Transverse colon (tissue), 4 donors: ENCODE measurements around the gene GLIPR1. TPM values are rescaled to one million over a fixed set of nuclear protein-coding genes. Genes with fewer than 3 reads are reported as not detected.
"Not testable (repeated sequence)": the region's sequence is repeated elsewhere in the genome, so short reads cannot be mapped to it uniquely, and the experiment has no call there.

Experiments used
- DNase-seq: peaks from one replicate; pipeline ENCODE4 v3.0.0-alpha.2; 2019
- H3K27ac ChIP-seq, 4 donors: fragments of 200-600 bp; sonication (generic); 2 replicates each; pipeline ENCODE4 v1.5.1; 2016 to 2018; ENCODE audit warnings: inconsistent platforms in 4 of 4
- H3K27me3 ChIP-seq: fragments of 200-600 bp; sonication (generic); 2 replicates; pipeline ENCODE4 v1.5.1; 2017; ENCODE audit warnings: inconsistent platforms
- H3K36me3 ChIP-seq, 4 donors: fragments of 200-600 bp; sonication (generic); 2 replicates each; pipeline ENCODE4 v1.5.1; 2017 to 2019; ENCODE audit warnings: inconsistent platforms in 4 of 4
- H3K4me1 ChIP-seq, 4 donors: fragments of 200-600 bp; sonication (generic); 2 replicates each; pipeline ENCODE4 v1.5.1; 2017 to 2020; ENCODE audit warnings: inconsistent platforms in 4 of 4
- H3K4me3 ChIP-seq, 4 donors: fragments of 200-600 bp; sonication (generic); 1 replicate in 1 of 4; 2 replicates in 3 of 4; pipeline versions ENCODE4 v1.5.1 to v1.6.1; 2017 to 2019; ENCODE audit warnings: inconsistent platforms in 4 of 4
- H3K9me3 ChIP-seq, 2 donors: fragments of 200-600 bp; sonication (generic); 2 replicates each; pipeline ENCODE4 v1.5.1; 2017 to 2019; ENCODE audit warnings: inconsistent platforms in 2 of 2
- CTCF ChIP-seq, 5 experiments: fragments of 200-600 bp in 3 of 5; fragments of 450-650 bp in 2 of 5; sonication (generic) in 3 of 5; IDR thresholded peaks; 1 replicate in 2 of 5; 2 replicates in 3 of 5; pipeline ENCODE4 v1.5.1; 2016 to 2017; ENCODE audit warnings: antibody characterized with exemption in 5 of 5, inconsistent platforms in 3 of 5, mild to moderate bottlenecking in 2 of 5, moderate library complexity in 1 of 5
- EP300 ChIP-seq: sonication (generic); formaldehyde crosslinking; IDR thresholded peaks from one replicate; pipeline ENCODE4 v1.6.1; 2017; ENCODE audit warnings: antibody characterized with exemption, low read depth
- POLR2A ChIP-seq: fragments of 450-650 bp; IDR thresholded peaks from one replicate; pipeline ENCODE4 v1.6.1; 2016; ENCODE audit warnings: antibody characterized with exemption, mild to moderate bottlenecking, moderate library complexity
- POLR2AphosphoS5 ChIP-seq, 3 donors: sonication (generic); formaldehyde crosslinking; IDR thresholded peaks; one replicate each; pipeline ENCODE4 v1.6.1; 2016; ENCODE audit warnings: antibody characterized with exemption in 3 of 3
- WGBS, 2 donors: methylation state at CpG; one replicate each; pipeline ENCODE4 v1.1.5; 2018; ENCODE audit warnings: low coverage in 1 of 2; 5-methylcytosine and 5-hydroxymethylcytosine counted together
- in situ Hi-C, 4 donors: fragments of 200-750 bp; cut with MboI; loops; one replicate each; pipeline versions ENCODE4 v1.15.0 to v1.15.1; 2017; ENCODE audit warnings: low sequenced_read_pairs in 3 of 4, low pct_ligation_motif_present in 1 of 4, low pct_unique_long_range_greater_than_20kb in 1 of 4
- intact Hi-C: fragments of 100-400 bp; cut with DNase I; formaldehyde crosslinking; loops from one replicate; pipeline ENCODE4 v1.15.1; 2023; ENCODE audit warnings: low total_unique reads
- total RNA-seq, 4 donors: library from RNA; depleted of rRNA; stranded (reverse); fragments of >200 nt; gene quantifications; one replicate each; pipeline ENCODE4 v1.1.0, GENCODE V29; 2016

The GLIPR1 gene
- total RNA-seq, 4 donors from 2014 or later = 3.3 to 10.6 (median 3.6) TPM

DNA sequence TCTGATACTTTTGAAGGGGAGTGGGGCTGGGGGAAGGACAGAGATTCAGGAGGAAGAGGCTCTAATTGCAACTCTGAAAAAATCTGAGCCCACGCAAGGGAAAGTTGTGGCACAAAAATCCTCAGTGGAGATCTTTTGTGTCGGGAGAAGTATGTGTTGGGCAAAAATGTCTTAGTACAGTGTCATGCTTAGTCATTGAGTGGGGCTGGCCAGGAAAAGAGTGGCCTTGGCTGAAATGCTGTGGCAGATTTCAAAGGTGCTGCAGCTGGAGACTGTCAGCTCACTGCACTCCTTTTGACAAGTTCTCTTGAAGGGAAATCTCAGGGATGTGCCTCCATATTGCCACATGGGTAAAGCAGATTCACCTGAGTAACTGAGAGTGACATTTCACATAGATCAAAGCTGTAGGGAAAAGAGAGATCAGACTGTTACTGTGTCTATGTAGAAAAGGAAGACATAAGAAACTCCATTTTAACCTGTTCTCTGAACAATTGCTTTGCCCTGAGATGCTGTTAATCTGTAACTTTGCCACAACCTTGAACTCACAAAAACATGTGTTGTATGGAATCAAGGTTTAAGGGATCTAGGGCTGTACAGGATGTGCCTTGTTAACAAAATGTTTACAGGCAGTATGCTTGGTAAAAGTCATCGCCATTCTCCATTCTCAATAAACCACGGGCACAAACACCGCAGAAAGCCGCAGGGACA is 36.0 kb upstream of the GLIPR1 start:
- Histone ChIP-seq H3K4me3 (no peak overlapping the region), H3K27ac (no peak overlapping the region), H3K4me1 (peaks cover 0 to 13% (median 0%) of the 10 kb centered on the region in 4 donors), H3K27me3 (no peaks in the 10 kb centered on the region), H3K36me3 (no peaks in the 10 kb centered on the region), H3K9me3 (no peaks in the 10 kb centered on the region)
- intact Hi-C loops = no loop called here
- in situ Hi-C loops = no loop called here
- 89 to 90% methylated on average over 5 to 6 of the region's 6 CpGs for WGBS, 2 donors
- TF ChIP-seq POLR2AphosphoS5 (IDR thresholded peaks at IDR 0.05) (no peak), EP300 (no peak)
- DNase-seq = no peak

DNA sequence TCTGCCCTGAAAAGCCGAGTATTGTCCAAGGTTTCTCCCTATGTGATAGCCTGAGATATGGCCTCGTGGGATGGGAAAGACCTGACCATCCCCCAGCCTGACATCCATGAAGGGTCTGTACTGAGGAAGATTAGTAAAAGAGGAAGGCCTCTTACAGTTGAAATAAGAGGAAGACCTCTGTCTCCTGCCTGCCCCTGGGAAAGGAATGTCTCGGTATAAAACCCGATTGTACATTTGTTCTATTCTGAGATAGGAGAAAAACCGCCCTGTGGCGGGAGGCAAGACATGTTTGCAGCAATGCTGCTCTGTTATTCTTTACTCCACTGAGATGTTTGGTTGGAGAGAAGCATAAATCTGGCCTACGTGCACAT is 35.4 kb upstream of the GLIPR1 start:
- H3K9me3 ChIP-seq, H3K27me3 ChIP-seq, intact Hi-C loops, H3K4me3 ChIP-seq, DNase-seq, H3K36me3 ChIP-seq, in situ Hi-C loops, H3K27ac ChIP-seq: not testable (repeated sequence)
- 63 to 74% methylated on average over 7 of the region's 7 CpGs for whole genome bisulfite sequencing, 2 donors
- peaks cover 0 to 13% (median 0%) of the 10 kb centered on the region in 4 donors for H3K4me1 ChIP-seq

- no peak for DNase-seq
- in situ Hi-C loops = no loop called here
- intact Hi-C loops = no loop called here
- Histone ChIP-seq H3K27ac (no peak overlapping the region), H3K4me1 (peaks cover 0 to 13% (median 0%) of the 10 kb centered on the region in 4 donors), H3K9me3 (no peaks in the 10 kb centered on the region), H3K36me3 (no peaks in the 10 kb centered on the region), H3K27me3 (no peaks in the 10 kb centered on the region), H3K4me3 (no peak overlapping the region)
- TF ChIP-seq CTCF (IDR thresholded peaks at IDR 0.05) (no peak), POLR2A (no peak), POLR2AphosphoS5 (IDR thresholded peaks at IDR 0.05) (no peak), EP300 (no peak)
These were observed 33.7 kb upstream of the GLIPR1 start for GRCh38 chr12:75446857-75447256.

GRCh38 chr12:75447691-75448393 is 32.7 kb upstream of the GLIPR1 start:
- Histone ChIP-seq H3K27ac (no peak overlapping the region), H3K9me3 (no peaks in the 10 kb centered on the region), H3K4me1 (peaks cover 0 to 6% (median 0%) of the 10 kb centered on the region in 4 donors), H3K27me3 (no peaks in the 10 kb centered on the region), H3K4me3 (no peak overlapping the region), H3K36me3 (no peaks in the 10 kb centered on the region)
- intact Hi-C loops (no loop called here), in situ Hi-C loops (no loop called here)
- TF ChIP-seq POLR2A (no peak), POLR2AphosphoS5 (IDR thresholded peaks at IDR 0.05) (no peak), CTCF (IDR thresholded peaks at IDR 0.05) (no peak)
- DNase-seq = no peak
- WGBS, 2 donors = 29 to 79% methylated on average over 1 to 4 of the region's 4 CpGs

GRCh38 chr12:75452675-75453330 is 27.8 kb upstream of the GLIPR1 start:
- no peak for DNase-seq
- intact Hi-C loops = no loop called here
- no peak for TF ChIP-seq EP300
- no peak for TF ChIP-seq POLR2AphosphoS5 (IDR thresholded peaks at IDR 0.05)
- TF ChIP-seq POLR2A = no peak
- no peak for TF ChIP-seq CTCF (IDR thresholded peaks at IDR 0.05)

More at GRCh38 chr12:75452675-75453330, 27.8 kb upstream of the GLIPR1 start:
- in situ Hi-C loops = no loop called here
- Histone ChIP-seq H3K4me3 (no peak overlapping the region), H3K4me1 (no peaks in the 10 kb centered on the region), H3K27me3 (no peaks in the 10 kb centered on the region), H3K27ac (no peak overlapping the region), H3K9me3 (no peaks in the 10 kb centered on the region), H3K36me3 (no peaks in the 10 kb centered on the region)
- WGBS, 2 donors = 36 to 75% methylated on average over 1 to 3 of the region's 3 CpGs
